Gastrocnemius medialis (tissue), 4 donors: ENCODE results near the gene DMXL2.

Experiments
- POLR2A ChIP-seq, 2 donors: fragments of 450-650 bp; IDR thresholded peaks; one replicate each; pipeline ENCODE4 v1.6.1; 2017; ENCODE audit warnings: antibody characterized with exemption in 2 of 2, mild to moderate bottlenecking in 2 of 2, moderate library complexity in 2 of 2
- TF ChIP-seq, protein P1 (sequence below), 5 experiments: fragments of 450-650 bp in 3 of 5; fragments of 200-600 bp in 2 of 5; sonication (generic) in 2 of 5; IDR thresholded peaks in 4 of 5; conservative IDR thresholded peaks in 1 of 5; 1 replicate in 4 of 5; 2 replicates in 1 of 5; pipeline ENCODE4 v1.5.1; 2016 to 2019; ENCODE audit warnings: antibody characterized with exemption in 5 of 5, mild to moderate bottlenecking in 3 of 5, moderate library complexity in 3 of 5

GRCh38 chr15:51623386-51623938 lies 891 bp upstream of the DMXL2 start:
- TF ChIP-seq POLR2A (IDR thresholded peaks at IDR 0.05) = no peak
- TF ChIP-seq, protein P1, sequence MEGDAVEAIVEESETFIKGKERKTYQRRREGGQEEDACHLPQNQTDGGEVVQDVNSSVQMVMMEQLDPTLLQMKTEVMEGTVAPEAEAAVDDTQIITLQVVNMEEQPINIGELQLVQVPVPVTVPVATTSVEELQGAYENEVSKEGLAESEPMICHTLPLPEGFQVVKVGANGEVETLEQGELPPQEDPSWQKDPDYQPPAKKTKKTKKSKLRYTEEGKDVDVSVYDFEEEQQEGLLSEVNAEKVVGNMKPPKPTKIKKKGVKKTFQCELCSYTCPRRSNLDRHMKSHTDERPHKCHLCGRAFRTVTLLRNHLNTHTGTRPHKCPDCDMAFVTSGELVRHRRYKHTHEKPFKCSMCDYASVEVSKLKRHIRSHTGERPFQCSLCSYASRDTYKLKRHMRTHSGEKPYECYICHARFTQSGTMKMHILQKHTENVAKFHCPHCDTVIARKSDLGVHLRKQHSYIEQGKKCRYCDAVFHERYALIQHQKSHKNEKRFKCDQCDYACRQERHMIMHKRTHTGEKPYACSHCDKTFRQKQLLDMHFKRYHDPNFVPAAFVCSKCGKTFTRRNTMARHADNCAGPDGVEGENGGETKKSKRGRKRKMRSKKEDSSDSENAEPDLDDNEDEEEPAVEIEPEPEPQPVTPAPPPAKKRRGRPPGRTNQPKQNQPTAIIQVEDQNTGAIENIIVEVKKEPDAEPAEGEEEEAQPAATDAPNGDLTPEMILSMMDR (IDR thresholded peaks at IDR 0.05 in 4 of 5, conservative IDR thresholded peaks at IDR 0.05 in 1 of 5) = no peak
